HG02678 (cell line): ENCODE measurements around the gene ZCCHC2.

Experiments
- ATAC-seq: cut with Tn5 transposase; IDR thresholded peaks from one replicate; pipeline ENCODE4 v1.9.1; 2021; ENCODE audit warnings: mild to moderate bottlenecking, moderate library complexity; ENCODE audit not compliant: unreplicated experiment

ZCCHC2 gene

GRCh38 chr18:62509779-62510178 lies 13.0 kb upstream of the ZCCHC2 start:
- ATAC-seq = no peak

- ATAC-seq = no peak
Measured at GRCh38 chr18:62510789-62511188, 12.0 kb upstream of the ZCCHC2 start.

- ATAC-seq = no peak
Measured at GRCh38 chr18:62512532-62512931, 10.3 kb upstream of the ZCCHC2 start.

GRCh38 chr18:62512996-62513395 lies 9.8 kb upstream of the ZCCHC2 start:
- ATAC-seq = no peak

- no peak for ATAC-seq
Measured at GRCh38 chr18:62514570-62514969, 8.3 kb upstream of the ZCCHC2 start.

- ATAC-seq = no peak
Measured at GRCh38 chr18:62516242-62516641, 6.6 kb upstream of the ZCCHC2 start.

- ATAC-seq = no peak
Measured at GRCh38 chr18:62518460-62519375, 4.1 kb upstream of the ZCCHC2 start.

- ATAC-seq = no peak
Measured at GRCh38 chr18:62519684-62520083, 3.1 kb upstream of the ZCCHC2 start.

GRCh38 chr18:62521082-62521481 lies 1.7 kb upstream of the ZCCHC2 start:
- ATAC-seq = no peak

- no peak for ATAC-seq
Measured at GRCh38 chr18:62521593-62521992, 1.2 kb upstream of the ZCCHC2 start.

- peak; percentile 5 for ATAC-seq
Measured at GRCh38 chr18:62522178-62522503, 684 bp upstream of the ZCCHC2 start.

- ATAC-seq = no peak
Measured at GRCh38 chr18:62523255-62523588, 397 bp downstream of the ZCCHC2 start.

- ATAC-seq = no peak
Measured at GRCh38 chr18:62523631-62524439, 1.0 kb downstream of the ZCCHC2 start.

GRCh38 chr18:62524440-62525200 lies 1.8 kb downstream of the ZCCHC2 start:
- ATAC-seq = no peak

- ATAC-seq = no peak
Measured at GRCh38 chr18:62525608-62526007, 2.8 kb downstream of the ZCCHC2 start.

- peak; percentile 18 for ATAC-seq
Measured at GRCh38 chr18:62526098-62527025, 3.5 kb downstream of the ZCCHC2 start.

GRCh38 chr18:62529597-62529996 lies 6.8 kb downstream of the ZCCHC2 start:
- no peak for ATAC-seq

- no peak for ATAC-seq
Measured at GRCh38 chr18:62531078-62531477, 8.3 kb downstream of the ZCCHC2 start.

- no peak for ATAC-seq
Measured at GRCh38 chr18:62531931-62532330, 9.1 kb downstream of the ZCCHC2 start.

- ATAC-seq = no peak
Measured at GRCh38 chr18:62536005-62536404, 13.2 kb downstream of the ZCCHC2 start.
